SK-N-DZ (cell line): Measurements from ENCODE around the gene HAVCR2. TPM values are rescaled to one million over a fixed set of nuclear protein-coding genes. Genes with fewer than 3 reads are reported as not detected.
A peak's percentile ranks its signal among the peaks of the same experiment; 100 is the strongest.

Experiments used
- DNase-seq: peaks from one replicate; pipeline ENCODE4 v3.0.0-alpha.2; 2015; ENCODE audit warnings: low spot score
- polyA plus RNA-seq, 2 experiments: library from polyadenylated mRNA; depleted of rRNA; stranded (reverse); fragments of >200 nt; gene quantifications; 2 replicates each; pipeline ENCODE4 v1.2.3, GENCODE V29; 2014

HAVCR2 gene
- polyA plus RNA-seq (2014; cell fraction: cytosol; rRNA removed) = 0.10 TPM in 1 of 2 replicates, not detected in the other
- 0.05 TPM in 1 of 2 replicates, not detected in the other for polyA plus RNA-seq (2014; cell fraction: nucleus; rRNA removed)

DNA sequence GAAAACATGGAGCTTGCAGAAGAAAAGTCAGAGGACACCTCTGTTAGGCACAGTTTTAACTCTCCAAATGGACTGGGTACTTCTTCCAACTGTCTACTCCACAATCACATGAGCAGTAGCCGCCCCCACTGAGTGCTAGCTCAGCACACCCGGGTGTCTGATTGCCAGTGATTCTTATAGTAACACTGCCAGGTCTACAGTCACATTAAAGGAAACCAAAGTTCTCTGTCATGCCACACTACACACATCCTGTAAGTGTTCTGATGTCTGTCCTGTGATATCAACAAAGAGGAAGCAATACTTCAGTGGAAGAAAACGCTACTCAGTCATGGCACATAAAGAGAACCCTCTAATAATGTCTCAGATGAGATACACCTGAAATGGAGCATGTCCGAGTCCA is at the start of gene HAVCR2:
HAVCR2 (minus strand) TSS at position 69 of the 400 bp plus-strand sequence; CDS start at position 8, 61 bp downstream.
- no peak for DNase-seq

DNA sequence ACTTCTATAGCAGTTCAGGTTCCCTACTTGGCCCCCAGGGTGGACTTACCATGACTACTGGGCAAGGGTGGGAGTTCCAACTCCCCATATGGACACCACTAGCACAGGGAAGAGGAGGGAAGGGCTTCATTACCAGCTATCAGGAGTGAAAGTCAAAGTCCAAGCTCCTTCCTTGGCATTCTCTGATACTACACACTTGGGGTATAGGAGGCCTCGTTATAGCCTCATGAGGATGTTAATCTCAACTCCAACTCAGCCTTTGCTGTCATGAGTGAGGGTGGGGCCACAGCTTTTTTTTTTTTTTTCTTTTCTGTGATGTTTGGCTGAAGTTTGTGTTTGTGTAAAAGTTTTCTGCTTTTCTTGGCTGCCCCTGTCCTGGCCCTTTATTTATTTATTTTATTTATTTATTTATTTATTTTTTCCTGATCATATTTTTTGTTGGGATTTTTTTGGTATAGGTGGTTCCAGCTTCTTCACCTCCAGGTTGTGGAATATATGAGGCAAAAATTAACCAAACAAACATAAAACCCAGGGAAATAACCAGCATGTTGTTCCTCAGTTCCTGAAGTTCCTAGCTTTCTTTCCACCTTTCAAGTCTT is 48.5 kb upstream of the HAVCR2 start:
- no peak for DNase-seq

DNA sequence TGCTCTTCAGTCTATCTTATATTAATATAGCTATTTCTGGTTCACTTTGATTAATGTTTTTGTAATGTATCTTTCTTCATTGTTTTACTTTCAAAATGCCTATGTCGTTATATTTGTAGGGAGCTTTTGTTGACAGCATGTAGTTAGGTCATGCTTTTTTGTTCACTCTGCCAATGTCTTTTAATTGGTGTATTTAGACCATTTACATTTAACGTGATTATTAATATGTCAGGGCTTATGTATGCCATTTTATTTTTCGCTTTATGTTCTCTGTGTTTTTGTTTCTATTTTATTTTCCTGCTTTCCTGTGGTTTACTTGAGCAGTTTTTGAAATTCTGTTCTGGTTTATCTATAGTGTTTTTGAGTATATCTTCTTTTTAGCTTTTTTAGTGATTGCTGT is 46.5 kb upstream of the HAVCR2 start:
- DNase-seq = no peak

DNA sequence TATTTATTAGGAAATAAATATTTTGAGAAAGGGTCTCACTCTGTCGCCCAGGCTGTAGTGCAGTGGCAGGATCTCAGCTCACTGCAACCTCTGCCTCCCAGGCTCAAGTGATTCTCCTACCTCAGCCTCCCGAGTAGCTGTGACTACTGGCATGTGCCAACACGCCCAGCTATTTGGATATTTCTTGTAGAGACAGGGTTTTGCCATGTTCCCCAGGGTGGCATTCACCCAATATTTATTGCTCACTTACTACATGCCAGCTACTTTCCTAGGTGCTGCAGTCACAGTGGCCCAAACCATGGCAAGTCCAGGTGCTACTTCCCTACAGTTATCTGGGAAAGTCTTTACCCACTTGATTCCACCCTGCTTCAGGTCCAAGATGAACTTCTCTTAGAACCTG is 42.2 kb upstream of the HAVCR2 start:
- DNase-seq = no peak

DNA sequence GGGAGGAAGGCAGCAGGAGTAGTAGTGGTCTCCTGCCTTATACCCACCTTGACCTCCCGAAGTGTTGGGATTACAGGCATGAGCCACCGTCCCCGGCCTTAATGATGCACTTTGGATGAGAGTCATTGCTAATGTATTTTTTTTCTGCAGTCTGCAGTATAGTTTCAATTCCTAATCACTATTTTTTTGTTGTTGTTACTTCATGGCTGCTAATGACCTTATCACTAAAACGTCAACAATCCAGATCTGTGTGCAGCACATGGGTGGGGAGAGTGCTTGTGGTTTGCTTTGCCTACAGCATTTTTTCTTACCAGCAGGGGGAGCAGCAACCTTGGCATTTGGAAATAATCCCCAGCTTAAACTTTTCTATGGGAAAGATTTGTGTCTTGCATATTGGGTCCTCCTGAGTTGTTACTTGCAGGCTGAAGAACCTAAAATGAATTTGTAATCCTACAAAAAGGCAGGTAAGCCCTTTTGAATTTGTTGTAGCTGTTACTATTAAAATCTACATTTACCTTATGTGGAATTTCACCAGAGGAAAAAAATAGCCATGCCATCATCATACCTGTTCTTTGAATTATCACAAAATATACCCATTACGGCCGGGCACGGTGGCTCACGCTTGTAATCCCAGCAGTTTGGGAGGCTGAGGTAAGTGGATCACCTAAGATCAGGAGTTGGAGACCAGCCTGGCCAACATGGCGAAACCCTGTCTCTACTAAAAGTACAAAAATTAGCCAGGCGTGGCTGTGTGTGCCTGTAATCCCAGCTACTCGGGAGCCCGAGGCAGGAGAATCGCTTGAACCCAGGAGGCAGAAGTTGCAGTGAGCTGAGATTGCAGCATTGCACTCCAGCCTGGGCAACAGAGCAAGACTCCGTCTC is 40.1 kb upstream of the HAVCR2 start:
- peak; percentile 56 for DNase-seq

DNA sequence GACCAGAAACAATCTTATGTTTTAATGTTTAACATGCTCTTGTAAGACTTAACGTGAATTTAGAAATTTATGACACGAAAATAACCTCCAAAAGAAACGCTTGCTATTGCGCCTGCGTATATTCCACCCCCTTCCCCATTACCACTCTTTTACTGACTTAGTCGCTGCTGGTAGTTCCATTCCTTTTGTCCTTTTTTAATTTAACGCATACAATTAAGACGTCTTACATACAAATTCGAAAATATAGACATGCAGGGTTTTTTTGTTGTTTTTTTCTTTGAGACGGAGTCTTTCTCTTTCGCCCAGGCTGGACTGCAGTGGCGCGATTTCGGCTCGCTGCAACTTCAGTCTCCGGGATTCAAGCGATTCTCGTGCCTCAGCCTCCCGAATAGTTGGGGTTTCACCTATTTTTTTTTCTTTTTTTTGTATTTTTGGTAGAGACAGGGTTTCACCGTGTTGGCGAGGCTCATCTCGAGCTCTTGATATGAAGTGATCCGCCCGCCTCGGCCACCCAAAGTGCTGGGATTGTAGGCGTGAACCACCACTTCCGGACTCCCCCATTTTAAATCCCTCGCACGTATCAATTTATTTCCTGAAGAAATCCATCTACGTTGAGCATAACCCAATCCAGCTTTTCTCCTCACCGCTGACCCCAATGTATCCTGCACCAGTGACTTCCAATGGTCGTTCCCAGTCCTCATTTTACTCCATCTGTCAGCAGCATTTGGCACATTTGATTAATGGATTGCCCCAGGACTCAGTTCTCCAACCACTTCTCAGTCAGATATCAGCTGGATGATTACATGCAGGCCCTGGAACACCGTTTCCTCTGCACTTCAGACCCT is 34.5 kb upstream of the HAVCR2 start:
- peak; percentile 30 for DNase-seq

DNA sequence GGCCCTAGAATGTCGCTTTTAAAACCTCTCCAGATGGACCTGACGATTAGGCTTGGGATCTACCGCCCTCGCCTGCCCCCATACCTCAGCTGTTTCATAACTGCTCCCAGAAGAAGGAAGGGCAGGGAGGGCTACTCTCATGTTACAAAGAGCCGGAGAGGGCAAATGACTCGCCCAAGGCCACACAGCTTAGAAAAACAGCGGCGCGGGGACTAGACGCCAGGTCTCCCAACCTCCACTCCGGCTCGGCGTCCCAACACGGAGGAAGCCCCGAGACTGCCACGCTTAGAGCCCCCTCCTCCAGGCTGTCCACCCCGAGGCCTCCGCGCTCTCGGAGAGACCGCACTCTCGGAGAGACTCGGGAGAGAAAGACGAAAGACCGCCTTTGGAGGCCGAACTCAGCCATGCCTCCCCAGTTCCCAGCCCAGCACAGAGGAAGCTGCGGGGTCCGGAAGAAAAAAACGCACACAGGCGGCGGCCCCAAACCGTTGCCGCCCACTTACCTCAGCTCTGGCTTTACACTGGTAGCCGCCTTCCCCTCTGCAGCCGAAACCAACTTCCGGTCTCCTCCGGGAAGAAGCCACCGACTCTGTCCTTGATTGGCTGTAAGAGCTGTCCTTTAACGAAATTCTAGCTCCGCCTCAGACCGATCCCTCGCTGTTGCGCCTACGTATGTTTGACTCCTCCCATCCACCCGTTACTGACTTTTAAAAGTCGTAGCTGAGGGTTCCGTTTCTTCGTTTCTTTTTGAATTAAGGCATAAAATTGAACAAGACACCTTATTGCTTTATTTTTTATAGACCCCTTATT is 33.7 kb upstream of the HAVCR2 start, which contains the start of gene MED7:
MED7 (minus strand) TSS at position 549 of the 810 bp plus-strand sequence. CDS start 3,434 bp downstream, outside the sequence.
- DNase-seq = peak; percentile 99

DNA sequence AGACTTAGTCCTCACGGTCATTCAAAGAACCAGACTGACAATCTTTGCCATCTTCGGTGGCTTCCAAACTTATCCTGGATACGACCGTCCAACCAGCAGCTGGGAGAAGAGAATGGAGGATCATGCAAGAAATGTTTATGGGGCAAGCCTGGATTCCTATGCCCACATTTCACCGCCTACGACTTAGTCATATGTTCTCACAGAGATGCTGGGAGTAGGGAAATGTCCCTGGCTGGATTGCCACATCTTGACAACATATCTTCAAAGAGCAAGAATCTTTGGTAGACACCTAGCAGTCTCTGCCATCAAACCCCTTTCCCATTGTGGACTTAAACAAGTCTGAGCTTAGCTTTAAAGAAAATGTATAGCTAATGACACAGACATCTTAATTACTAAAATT is 28.8 kb upstream of the HAVCR2 start:
- no peak for DNase-seq

DNA sequence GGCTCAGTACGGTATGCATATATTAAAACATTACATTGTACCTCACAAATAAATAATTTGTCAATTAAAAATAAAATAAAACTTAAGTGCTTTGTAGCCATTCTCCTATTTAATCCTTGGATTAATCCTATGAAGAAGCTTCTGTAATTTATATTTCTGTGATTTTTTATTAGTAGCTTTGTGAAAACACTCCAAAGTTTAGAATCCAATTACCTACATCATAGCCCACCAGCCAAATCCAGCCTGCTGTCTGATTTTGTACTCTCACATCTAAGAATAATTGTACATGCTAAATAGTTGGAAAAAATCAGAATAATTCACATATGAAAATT is 23.4 kb upstream of the HAVCR2 start:
- no peak for DNase-seq

DNA sequence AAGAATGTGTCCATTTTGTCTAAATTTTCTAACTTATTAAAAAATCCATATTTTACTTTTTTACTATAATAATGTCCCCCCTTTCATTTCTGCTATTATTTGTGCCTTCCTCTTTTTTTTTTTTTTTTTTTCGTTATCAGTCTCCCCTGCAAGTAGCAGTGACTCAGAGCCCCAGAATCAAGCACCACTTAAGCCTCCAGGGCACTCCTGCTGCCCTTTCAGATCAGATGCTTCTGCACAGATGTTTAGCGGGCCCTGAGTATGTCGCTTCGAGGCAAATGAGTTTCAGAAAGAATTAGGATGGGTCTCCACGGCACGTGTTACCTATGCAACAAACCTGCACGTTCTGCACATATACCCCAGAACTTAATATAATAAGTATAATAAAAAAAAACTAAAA is 22.1 kb upstream of the HAVCR2 start:
- no peak for DNase-seq

DNA sequence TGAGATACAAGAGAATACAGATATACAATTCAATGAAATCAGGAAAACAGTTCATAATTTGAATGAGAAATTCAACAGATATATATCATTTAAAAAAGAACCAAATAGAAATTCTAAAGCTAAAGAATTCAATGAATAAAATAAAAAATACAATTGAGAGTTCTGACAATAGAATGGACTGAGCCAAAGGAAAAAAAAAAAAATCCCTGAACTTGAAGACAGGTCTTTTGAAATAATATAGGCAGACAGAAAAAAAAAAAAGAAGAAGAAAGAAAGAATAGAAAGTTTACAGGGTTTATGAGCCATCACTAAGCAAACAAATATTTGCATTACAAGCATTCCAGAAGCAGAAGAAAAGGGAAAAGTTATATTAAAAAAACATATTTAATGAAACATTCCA is 12.9 kb upstream of the HAVCR2 start:
- no peak for DNase-seq

DNA sequence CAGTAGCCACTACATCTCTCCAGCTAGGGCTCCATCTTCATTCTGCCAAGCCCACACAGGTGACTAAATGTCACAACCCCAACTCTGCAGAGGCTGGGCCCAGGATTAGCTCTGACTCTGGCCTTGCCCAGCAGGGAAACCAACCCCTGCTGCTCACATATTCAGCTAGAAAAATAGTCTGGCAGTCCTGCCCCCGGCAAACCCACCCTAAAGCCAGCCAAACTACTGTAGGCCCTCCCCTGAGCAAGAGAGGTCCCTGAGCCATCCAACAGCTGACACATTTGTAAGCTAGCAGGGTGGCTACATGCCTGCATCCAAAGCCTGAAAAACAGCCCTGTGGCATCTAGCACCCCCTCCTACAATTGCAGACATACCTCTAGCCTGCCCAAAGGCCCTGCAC is 11.3 kb upstream of the HAVCR2 start:
- no peak for DNase-seq

DNA sequence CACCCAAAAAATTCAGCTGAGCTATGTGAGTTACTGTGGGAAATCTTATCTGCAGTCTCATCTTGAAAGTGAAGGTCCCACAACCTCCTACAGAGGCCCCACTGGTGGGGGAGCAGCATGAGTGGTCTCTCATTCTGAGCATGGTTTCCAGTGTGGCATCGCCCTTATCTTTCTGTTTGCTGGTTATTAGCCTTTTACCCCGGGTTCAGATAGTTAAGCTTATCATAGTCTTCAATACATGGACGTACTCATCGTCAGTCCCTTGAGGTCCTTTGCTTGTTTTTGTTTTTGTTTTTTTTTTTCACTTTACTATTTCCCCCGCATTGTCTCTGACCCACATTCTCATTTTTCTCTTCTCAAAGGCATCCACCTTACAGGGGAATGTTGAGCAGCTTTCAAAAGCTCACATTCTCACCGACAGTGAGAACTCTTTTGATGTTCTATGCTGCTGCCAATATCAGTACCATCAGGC is 7.7 kb upstream of the HAVCR2 start:
- no peak for DNase-seq

DNA sequence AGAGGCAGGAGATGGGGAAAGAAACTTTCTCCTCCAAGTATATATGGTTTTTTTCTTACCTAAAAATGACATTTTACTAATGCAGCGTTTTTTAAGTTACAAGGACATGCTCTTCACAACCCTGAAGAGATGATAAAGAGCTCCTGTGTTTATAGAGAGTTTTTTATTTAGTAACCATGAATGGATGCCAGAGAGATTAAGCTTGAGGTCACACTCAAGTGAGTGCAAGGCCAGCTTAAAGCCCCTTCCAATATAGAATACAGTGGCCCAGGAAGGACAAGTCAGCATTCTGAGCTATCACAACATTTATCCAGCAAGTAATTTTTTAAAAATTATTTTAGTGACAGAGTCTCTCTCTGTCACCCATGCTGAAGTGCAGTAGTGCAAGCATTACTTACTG is 6.7 kb upstream of the HAVCR2 start:
- DNase-seq = no peak

DNA sequence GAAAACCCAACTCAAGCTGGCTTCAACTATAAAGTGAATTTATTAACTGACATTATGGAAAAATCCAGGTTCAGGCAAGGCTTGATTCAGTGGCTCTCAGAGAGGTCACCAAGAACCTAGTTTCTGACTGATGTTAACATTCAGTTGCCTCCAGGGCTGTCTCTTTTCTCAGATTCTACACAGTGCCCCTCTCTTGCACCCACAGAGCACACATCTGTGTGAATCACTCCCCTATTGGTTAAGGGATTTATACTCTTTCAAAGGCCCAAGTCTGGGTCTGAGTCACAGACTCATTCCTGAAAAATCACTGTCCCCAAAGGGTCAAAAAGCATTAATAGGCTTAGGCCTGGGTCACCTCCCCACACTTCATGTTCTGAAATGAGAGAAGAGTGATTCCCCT is 6.2 kb upstream of the HAVCR2 start:
- DNase-seq = no peak

DNA sequence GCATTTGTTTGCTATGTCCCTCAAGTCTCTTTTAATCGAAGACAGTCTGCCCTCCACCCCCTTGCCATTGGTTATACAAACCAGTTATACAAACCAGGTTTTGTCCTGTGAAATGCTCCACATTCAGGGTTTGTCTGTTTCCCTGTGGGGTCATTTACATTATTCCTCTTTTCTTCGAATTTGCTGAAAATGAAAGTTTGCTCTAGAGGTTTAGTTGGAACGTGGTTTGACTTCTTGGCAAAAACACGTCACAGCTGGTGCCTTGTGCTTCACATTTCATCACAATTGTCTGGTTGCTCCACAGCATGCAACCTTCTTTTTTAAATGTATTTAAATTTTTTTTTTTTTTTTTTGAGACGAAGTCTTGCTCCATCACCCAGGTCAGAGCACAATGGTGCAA is 4.2 kb upstream of the HAVCR2 start:
- no peak for DNase-seq

DNA sequence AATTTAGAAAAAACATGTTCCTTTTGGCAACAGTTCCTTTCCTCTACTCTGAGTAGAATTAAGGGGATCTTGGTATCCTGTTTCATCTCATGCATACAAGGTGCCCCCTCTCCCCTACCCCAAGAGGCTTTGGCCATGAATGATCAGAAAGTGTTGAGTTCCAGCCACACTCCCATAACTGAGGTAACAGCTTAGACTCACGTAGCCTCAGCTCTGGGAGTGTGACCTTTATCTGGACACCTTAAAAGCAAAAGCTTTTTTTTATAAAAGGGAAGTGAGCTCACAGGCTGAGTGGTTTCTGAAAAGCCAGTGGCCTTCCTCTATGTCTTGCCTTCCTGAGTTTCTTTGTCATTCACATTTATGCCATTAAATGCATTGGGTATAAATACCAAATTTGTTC is 900 bp upstream of the HAVCR2 start:
- DNase-seq = no peak

DNA sequence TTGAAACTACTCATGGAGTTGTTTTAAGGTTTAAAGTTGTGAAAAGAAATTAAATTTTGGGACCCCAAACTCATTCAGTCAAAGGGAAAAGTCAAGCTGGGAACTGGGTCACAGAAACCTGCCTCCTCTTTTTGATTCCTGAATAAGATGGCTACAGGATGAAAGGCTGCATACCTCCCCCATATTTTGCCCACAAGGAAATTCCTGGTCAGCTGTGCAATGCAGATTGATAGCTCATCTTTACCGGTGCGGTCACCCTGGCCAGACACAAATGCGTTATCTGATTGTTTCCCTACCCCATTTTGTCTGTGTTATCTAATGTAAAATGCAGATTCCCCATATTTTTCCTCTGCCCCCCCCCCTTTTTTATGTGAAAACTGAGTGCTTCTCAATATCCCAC is 1.3 kb downstream of the HAVCR2 start:
- no peak for DNase-seq

DNA sequence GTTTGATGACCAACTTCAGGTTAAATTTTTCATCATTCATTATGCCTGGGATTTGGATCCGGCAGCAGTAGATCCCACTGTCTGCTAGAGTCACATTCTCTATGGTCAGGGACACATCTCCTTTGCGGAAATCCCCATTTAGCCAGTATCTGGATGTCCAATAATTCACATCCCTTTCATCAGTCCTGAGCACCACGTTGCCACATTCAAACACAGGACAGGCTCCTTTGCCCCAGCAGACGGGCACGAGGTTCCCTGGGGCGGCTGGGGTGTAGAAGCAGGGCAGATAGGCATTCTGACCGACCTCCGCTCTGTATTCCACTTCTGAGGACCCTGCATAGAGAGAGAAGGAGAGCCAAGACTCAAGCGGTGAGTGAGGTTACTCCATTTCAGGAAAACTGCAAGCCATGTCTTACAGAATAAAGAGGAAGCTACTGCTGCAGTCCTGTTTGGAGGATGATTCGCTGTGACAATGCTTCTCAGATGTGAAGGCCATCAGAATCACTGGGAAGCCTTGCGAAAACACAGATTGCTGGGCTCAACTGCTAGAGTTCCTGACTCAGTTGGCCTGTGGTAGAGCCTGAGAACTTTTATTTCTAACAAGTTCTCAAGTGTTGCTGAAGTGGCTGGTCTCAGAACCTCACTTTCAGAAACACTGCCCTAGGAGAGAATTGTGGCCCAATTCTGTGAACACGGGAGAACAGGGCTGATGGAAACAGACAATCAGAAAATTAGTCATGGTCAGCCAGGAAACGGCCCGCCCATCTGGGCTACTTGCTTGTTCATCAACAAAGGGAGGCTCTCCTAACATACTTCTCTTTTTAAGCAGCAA is 2.0 kb downstream of the HAVCR2 start:
- no peak for DNase-seq

DNA sequence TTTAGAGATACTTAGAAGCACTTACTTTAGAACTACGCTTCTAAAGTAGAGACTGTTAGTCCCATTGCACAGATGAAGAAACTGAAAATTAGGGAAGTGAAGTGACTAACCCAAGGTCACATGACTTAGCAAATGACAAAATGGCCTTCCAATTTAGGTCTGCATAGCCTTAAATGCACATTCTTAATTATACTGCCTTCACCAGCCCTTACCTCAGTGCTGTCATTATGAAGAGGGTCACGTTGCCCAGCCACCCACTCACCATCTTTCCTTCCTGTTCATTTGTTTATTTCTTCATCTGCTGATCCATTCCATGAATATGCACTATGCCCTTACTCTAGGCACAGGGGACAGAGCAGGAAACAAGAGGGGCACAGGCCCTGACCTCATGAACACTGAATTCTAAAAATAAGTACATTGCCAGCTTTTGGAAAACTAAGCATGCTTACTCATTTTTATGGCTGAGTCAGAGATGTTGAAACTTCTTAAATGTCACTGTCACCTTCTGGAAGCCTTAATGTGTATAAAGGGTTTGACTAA is 8.6 kb downstream of the HAVCR2 start:
- DNase-seq = no peak
